Left renal cortex interstitium (tissue), 4 donors: Measurements from ENCODE around the gene BMF. TPM values are rescaled to one million over a fixed set of nuclear protein-coding genes. Genes with fewer than 3 reads are reported as not detected.
A peak's percentile ranks its signal among the peaks of the same experiment; 100 is the strongest.
"Not testable (repeated sequence)": the region's sequence is repeated elsewhere in the genome, so short reads cannot be mapped to it uniquely, and the experiment has no call there.

Experiments
- DNase-seq, 4 donors: peaks; one replicate each; pipeline ENCODE4 v3.0.0-alpha.2; 2013; ENCODE audit warnings: low read depth in 4 of 4, low spot score in 2 of 4, missing footprints in 1 of 4
- polyA plus RNA-seq, 4 donors: library from polyadenylated mRNA; unstranded; fragments of 120-200 nt; gene quantifications; one replicate each; pipeline ENCODE4 v1.2.1, GENCODE V29; 2013; ENCODE audit not compliant: insufficient read length in 4 of 4

Gene BMF
- polyA plus RNA-seq, 4 donors, result 36.5 to 49.0 (median 43.1) TPM

DNA sequence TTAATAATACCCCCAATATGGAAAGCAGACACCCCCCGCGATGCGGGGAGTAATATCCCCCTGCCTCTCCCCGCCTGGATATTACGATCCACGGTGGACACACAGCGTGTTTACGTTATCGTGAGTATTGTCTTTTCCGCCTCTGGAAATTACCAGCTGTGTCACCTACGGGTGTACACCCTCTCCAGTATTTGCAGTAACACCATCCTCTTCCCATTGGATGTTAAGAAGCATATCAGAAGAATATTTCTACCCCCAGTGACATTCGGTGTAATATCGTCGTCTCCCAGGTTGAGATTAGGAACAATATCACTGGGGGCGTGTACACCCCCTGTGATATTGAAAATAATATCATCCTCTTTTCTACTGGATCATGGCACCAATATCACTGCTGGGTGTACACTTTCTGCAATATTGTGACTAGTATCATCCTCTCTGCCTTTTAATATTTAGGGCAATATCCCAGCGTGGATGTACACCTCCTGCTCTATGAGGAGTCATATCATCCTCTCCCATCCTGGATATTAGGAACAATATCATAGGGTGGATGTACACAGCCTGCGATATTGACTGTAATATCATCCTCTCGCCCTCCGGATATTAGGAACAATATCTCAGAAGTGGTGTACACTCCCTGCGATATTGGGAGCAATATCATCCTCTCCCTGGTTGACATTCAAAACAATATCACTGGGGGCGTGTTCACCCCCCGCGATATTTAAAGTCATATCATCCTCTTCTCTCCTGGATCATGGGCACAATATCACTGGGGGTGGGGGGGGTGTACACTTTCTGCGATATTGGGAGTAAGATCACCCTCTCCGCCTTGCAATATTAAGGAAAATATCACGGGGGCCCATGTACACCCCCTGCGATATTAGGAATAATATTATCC, 20.3 kb upstream of the BMF start:
- DNase-seq, result no peak

- no peak for DNase-seq
Observed at GRCh38 chr15:40125950-40126349, 17.3 kb upstream of the BMF start.

DNA sequence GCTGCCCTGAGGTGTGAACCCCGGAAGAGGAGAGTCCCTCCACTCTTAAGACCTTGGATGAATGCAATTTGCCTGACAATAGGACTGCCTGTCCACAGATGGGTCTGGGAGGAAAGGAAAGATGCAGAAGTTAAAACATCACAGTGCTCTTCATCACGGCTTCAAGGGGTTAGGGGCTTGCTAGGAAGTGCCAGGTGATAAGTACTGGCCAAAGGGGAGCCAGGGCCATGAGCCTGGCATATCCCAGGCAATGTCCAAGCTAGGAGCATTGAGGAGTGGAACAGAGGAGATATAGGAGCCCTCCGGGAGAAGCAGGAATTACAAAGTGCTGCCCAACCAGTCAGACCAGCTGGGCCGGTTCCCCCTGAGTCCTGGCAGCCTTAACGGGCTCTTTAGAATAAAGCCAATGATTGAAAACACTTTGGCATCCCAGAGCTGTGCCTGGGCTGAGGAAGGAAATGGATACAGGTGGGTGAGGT, 16.2 kb upstream of the BMF start:
- DNase-seq, result not testable (repeated sequence)

DNA sequence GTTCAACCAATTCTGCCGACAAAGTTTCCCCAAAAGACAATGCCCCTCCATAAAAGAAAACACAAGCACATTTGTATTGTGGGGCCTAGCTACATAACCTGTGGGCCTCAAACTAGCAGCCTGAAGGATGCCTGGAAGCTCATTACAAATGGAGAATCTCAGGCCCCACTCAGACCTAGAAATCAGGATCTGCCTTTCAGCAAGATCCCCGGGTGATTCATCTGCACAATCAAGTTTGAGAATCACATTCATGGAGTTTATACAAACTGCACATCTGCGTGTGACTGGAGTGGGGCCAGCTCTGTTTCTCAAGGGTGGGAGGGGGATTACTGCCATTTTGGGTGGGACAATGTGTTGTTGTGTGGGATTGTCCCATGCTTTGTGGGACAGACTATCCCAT, 15.7 kb upstream of the BMF start:
- not testable (repeated sequence) for DNase-seq

DNA sequence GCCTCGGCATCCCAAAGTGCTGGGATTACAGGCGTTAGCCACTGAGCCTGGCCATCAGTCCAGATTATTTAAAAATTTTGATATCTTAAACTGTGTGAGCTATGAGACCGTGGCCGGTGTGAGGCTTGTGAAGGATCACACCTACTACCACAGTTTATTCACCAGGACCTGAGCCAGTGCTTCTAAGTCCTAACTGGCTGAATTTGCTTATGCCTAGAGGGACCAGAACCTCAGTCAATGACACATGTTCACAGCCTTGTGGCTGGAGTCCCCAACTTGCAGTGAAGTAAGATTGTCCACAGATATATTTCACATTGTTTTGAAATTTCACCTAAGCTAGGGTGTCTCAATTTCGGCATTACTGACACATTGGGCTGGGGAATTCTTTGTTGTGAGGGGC, 15.2 kb upstream of the BMF start:
- DNase-seq, result not testable (repeated sequence)

GRCh38 chr15:40122989-40123388, 14.3 kb upstream of the BMF start:
- not testable (repeated sequence) for DNase-seq

GRCh38 chr15:40121911-40122638, 13.4 kb upstream of the BMF start:
- DNase-seq, result no peak

GRCh38 chr15:40118473-40118872, 9.8 kb upstream of the BMF start:
- no peak for DNase-seq

DNA sequence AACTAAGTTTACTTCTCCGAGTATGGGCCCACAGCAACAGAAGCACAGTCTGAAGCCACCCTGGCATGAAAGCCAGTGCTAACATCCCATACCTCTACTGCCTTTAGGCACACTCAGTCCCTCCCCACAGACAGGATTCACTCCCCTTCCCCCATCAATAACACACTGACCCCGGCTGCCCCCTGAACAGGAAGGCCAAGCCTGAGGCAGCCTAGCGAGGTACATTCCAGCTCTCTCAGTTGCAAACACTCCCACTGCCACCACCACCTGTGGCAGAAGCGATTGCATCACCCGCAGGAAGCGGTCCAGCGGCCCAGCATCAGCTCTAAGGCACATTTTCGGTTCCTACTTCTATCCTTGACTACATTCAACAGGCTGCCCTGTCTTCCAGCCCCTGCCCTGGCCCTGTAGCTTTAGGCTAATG, 7.0 kb upstream of the BMF start:
- no peak for DNase-seq

DNA sequence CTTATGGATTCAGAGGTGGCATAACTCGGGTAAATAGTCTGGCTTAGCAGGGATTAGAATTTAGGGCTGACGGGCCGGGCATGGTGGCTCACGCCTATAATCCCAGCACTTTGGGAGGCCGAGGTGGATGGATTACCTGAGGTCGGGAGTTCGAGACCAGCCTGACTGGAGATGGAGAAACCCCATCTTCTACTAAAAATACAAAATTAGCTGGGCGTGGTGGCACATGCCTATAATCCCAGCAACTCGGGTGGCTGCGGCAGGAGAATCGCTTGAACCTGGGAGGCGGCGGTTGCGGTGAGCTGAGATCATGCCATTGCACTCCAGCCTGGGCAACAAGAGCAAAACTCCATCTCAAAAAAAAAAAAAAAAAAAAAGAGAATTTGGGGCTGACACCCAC, 6.4 kb upstream of the BMF start:
- not testable (repeated sequence) for DNase-seq

- no peak for DNase-seq
Observed at GRCh38 chr15:40114218-40114617, 5.5 kb upstream of the BMF start.

DNA sequence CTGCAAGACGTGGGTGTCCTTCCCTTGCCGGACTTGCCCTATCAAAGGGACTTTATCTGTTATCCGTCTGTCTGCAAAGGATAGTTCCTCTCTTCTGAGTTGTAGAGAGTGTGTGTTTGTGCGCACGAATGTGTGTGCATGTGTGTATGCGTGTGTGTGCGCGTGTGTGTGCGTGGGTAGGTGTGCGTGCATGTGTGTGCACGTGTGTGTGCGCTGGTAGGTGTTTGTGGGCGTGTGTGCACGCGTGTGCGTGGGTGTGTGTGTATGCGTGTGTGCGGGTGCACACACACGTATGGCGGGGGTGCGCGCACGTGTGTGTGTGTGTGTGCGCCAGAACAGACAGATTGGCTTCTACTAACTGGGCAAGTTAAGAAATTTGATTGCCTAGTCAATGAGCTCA, 4.1 kb upstream of the BMF start:
- DNase-seq, result no peak

DNA sequence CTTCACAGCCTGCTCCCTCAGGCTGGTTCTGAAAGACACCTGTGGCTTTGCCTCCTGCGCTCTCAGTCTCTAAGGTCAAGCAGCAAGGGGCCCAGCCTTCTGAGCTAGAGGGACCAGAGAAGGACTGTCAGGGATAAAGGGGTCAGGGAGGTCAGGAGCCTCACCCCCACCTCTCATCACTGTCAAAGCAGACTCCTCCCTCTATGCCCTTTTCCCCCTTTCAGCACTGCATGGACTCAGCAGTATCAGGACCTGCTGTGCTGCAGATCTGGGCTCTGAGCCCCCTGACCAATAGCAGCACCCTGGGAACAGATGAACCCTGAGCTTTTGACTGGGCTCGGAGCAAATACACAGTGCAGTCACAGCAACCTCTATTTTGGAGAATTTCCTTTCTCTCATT, 3.2 kb upstream of the BMF start:
- no peak for DNase-seq

DNA sequence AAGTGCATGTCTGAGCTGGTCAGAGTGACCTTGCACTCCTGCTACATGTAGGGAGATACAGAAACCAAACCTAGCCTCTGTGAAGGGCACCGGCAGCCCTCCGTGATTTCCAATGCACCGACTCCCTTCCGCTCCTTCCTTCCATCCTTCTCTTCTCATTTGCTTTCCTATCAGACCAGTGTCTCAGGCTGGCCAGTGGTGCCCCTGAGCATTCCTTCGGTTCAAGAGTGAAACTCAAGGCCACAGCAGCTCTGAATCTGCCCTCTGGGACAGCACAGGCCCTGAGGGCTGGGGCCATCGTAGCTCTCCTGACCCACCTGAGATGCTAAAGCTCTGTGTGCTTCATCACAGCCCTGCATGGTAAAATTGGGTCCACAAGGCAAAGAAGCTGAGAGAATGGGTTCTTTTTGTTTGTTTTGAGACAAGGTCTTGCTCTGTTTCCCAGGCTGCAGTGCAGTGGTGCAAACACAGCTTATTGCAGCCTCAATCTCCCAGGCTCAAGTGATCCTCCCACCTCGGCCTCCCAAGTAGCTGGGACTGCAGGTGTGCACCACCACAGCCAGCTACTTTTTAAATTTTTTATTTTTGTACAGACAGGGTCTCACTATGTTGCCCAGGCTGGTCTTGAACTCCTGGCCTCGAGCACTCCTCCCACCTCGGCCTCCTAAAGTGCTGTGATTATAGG, 2.3 kb upstream of the BMF start:
- DNase-seq, result no peak

- DNase-seq, result no peak
Observed at GRCh38 chr15:40108061-40108854, 421 bp downstream of the BMF start.

- DNase-seq, result no peak
Observed at GRCh38 chr15:40106203-40107161, 2.2 kb downstream of the BMF start.

- DNase-seq, result no peak
Observed at GRCh38 chr15:40105517-40106202, 3.0 kb downstream of the BMF start.

DNA sequence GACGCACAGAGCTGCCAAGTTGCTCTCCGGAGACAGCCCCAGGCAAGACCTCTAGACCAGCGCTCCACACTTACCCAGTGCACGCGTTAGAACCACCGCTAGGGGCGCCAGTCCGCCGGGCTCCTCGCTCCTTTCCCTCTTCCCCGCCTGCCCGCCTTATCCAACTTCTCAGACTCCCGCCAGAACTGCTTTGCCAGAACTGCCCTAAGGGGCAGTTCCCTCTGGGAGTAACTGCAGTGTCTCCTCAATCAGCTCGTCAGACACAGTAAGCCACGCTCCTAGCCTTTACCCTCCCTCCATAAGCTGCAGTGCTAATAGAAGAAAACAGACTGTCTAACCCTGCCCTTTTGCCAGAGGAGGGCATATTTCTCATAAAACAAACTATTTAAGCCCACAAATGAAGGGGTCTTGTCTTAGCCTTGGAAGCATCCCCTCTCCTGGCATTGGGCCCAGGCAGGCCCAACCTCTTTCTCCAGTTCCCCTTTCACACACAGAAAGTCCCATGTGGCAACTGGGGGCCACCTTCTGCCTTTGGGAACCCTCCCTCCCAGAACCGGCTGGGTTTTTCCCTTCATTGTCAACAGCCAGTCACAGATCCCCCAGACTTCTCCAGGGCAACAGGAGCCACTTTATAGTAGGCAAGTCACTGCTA, 3.7 kb downstream of the BMF start:
- peak in 1 of 4 donors; percentile 87 for DNase-seq
